ENCODE data around the gene PTPRH.

The PTPRH gene

DNA sequence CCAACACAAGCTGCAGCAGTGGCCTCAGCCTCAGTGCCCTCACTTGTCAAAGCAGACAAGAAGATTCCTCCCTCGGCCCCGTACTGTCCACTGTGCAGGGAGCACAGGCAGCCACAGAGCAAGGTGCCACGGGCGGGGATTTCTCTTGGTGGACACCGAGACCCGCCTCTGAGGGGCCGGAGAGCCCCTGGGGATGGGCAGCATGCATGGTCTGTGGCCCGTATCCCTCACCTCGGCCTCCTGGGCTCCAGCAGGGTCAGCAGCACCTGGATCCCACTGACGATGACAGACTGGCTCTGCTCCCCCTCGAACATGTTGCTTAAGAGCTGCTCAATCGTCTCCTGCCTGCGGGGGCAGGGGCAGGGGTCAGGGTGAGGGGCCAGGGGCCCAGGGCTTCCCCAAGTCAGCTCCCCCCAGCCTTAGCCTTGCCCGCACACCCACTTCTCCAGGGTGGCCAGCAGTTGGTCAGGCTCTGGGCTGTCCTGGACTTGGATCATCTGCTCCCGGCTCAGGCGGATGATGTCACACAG, 32.7 kb upstream of the PTPRH start:
- TF ChIP-seq, protein P1, sequence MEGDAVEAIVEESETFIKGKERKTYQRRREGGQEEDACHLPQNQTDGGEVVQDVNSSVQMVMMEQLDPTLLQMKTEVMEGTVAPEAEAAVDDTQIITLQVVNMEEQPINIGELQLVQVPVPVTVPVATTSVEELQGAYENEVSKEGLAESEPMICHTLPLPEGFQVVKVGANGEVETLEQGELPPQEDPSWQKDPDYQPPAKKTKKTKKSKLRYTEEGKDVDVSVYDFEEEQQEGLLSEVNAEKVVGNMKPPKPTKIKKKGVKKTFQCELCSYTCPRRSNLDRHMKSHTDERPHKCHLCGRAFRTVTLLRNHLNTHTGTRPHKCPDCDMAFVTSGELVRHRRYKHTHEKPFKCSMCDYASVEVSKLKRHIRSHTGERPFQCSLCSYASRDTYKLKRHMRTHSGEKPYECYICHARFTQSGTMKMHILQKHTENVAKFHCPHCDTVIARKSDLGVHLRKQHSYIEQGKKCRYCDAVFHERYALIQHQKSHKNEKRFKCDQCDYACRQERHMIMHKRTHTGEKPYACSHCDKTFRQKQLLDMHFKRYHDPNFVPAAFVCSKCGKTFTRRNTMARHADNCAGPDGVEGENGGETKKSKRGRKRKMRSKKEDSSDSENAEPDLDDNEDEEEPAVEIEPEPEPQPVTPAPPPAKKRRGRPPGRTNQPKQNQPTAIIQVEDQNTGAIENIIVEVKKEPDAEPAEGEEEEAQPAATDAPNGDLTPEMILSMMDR (IDR thresholded peaks at IDR 0.05; ENCODE audit: low read depth, low read length): no peak
- no peak for DNase-seq (ENCODE audit: extremely low read depth, low read depth)

DNA sequence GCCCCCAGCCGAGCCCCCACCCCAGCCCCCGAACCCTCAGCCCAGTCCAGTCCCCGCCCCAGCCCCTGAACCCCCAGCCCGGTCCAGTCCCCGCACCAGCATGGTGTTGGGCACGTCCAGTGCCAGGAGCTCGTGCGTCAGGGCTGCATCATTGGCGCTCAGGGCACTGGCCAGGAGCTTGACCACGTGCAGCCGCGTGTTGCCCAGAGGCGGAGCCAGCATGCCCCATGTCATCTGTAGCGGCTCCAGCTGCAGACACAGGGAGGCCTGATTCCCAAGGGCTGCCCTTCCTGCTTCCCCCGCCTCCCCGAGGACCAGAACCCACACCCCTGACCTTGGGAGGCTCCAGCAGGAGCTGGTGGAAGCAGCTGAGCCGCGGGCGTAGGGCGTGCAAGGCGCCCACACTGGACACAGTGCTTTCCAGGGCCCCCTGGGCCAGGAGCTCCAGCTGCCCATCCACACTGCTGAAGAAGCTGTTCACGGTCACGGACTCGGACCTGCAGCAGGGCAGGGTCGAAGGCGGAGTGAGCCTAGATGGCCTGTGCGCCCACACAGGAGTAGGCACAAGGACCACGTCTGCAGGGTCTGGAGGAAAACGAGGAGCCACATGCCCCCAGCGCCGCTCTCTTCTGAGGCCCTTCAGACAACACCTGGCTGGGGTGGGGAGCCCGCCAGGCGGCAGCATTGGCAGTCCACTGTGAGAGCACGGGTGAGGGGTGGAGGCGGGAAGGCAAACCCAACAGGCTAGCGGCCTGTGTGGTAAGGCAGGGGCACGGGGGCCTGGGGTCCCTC, 32.0 kb upstream of the PTPRH start:
- DNase-seq (ENCODE audit: extremely low read depth, low read depth): no peak
- TF ChIP-seq, protein P1 (IDR thresholded peaks at IDR 0.05; ENCODE audit: low read depth, low read length): no peak

DNA sequence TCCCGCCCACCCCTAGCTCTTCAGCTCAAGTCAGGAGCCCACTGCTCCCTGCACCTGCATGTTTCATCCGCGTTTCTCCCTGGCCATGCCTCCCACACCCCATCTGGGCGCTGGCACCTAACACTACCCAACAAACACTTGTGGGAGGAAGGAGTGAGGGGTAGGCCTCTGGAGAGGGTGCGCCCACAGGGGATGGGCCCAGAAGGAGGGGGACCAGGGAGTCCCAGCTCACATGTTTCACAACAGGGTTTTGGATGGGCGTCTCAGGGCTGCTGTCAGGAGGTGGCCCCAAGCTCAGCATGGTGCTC, 31.4 kb upstream of the PTPRH start:
- DNase-seq (ENCODE audit: extremely low read depth, low read depth): no peak
- TF ChIP-seq, protein P1 (IDR thresholded peaks at IDR 0.05; ENCODE audit: low read depth, low read length): no peak

DNA sequence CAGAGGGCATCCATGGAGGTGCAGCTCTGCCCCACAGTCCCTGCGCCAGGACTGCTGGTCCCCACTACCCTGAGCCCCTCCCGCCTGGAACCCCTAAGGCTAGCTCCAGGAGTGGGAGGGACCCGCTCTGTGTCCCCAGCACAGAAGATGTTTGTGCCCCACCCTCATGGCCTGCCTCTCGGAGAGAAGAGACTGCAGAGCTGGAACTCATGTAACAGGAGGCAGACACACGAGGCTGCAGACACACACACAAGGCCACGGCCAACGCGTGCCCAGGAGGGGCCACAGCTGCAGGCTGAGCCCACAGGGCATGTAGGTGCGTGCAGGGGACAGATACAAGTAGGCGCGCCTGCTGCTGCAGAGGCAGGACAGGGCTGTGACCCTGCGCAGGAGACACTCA, 29.7 kb upstream of the PTPRH start:
- TF ChIP-seq, protein P1 (IDR thresholded peaks at IDR 0.05; ENCODE audit: low read depth, low read length): no peak
- no peak for DNase-seq (ENCODE audit: extremely low read depth, low read depth)

DNA sequence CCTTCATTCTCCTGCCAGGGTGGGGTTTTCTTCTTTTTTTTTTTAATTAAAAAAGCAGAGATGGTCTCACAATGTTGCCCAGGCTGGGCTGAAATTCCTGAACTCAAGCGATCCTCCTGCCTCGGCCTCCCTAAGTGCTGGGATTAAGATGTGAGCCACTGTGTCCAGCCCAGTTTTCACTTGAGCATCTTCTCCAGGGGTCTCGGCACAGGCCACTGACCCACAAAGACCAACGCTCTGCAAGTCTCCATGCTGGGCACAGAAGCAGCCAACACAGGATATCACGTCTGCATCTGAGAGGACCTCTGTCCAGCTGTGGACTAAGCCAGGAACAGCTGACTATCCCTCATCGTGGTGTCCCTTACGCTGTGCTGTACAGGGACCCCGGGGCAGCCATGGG, 28.7 kb upstream of the PTPRH start:
- TF ChIP-seq, protein P1 (IDR thresholded peaks at IDR 0.05; ENCODE audit: low read depth, low read length): no peak
- DNase-seq (ENCODE audit: extremely low read depth, low read depth): no peak

GRCh38 chr19:55232986-55233385, 23.7 kb upstream of the PTPRH start:
- TF ChIP-seq, protein P1 (IDR thresholded peaks at IDR 0.05; ENCODE audit: low read depth, low read length): no peak
- no peak for DNase-seq (ENCODE audit: extremely low read depth, low read depth)

DNA sequence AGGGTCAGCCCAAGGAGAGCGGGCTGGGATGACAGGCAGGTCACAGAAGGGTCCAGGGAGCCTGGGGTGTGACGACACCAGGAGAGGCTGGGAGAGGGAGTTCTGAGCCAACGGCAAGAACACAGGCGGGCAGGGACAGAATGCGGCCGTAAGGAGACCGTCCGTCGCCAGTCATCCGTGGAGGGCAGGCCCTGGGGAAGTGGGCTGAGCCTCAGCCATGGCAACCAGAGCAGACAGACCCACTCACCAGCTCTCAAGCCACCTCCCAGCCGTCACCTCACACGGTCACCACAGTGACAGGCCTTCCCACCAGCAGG, 22.9 kb upstream of the PTPRH start:
- no peak for DNase-seq (ENCODE audit: extremely low read depth, low read depth)
- TF ChIP-seq, protein P1 (IDR thresholded peaks at IDR 0.05; ENCODE audit: low read depth, low read length): no peak

Data from AG09319 (cell line).